ENCODE data around the gene DOP1A. TPM values are rescaled to one million over a fixed set of nuclear protein-coding genes. Genes with fewer than 3 reads are reported as not detected.
"Not testable (repeated sequence)": the region's sequence is repeated elsewhere in the genome, so short reads cannot be mapped to it uniquely, and the experiment has no call there.

The DOP1A gene
- polyA plus RNA-seq, 4 donors: 25.0 to 41.0 (median 33.7) TPM

DNA sequence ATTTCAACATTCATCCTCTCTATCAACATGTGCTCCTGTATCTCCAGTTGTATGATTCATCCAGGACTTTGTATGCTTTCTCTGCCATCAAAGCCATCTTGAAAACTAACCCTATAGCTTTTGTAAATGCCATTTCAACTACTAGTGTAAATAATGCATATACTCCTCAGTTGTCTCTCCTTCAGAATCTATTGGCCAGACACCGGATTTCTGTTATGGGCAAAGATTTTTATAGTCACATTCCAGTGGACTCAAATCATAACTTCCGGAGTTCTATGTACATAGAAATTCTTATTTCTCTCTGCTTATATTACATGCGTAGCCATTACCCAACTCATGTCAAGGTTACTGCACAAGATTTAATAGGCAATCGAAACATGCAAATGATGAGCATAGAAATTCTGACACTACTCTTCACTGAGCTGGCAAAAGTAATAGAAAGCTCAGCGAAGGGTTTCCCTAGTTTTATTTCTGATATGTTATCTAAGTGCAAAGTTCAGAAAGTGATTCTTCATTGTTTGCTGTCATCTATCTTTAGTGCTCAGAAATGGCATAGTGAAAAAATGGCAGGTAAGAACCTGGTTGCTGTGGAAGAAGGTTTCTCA lies 70.7 kb downstream of the DOP1A start:
- DNase-seq (ENCODE audit: low read depth in 4 of 4, low spot score in 3 of 4): no peak

DNA sequence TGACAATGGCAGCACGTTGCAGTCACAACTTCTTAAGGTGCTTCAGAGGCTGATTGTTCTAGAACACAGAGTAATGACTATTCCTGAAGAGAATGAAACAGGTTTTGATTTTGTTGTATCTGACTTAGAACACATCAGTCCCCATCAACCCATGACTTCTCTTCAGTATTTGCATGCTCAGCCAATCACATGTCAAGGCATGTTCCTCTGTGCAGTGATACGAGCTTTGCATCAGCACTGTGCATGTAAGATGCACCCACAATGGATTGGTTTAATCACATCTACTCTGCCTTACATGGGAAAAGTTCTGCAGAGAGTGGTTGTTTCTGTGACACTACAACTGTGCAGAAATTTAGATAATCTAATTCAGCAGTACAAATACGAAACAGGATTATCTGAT lies 71.3 kb downstream of the DOP1A start:
- DNase-seq (ENCODE audit: low read depth in 4 of 4, low spot score in 3 of 4): no peak

- DNase-seq (ENCODE audit: low read depth in 4 of 4, low spot score in 3 of 4): no peak
These were observed 83.6 kb downstream of the DOP1A start for GRCh38 chr6:83151114-83151513.

DNA sequence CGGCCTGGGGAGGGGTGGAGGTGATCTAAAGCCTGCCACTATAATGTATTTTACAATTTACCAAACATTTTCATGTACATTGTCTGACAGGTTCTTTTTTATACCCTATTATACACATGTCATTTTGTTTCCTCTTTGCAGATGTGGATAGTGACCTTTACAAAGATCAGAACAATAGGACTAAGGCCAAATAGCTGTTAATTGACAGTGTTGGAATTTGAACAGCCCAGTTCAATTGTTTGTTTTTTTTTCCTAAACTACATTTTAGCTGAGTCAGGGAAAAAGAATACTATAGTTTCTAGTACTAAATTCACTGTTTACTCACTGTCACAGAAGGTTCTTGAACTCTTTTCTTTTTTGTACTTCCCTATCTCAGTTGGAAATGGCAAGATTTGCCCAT lies 85.4 kb downstream of the DOP1A start:
- no peak for DNase-seq (ENCODE audit: low read depth in 4 of 4, low spot score in 3 of 4)

GRCh38 chr6:83153883-83154521 lies 86.5 kb downstream of the DOP1A start:
- no peak for DNase-seq (ENCODE audit: low read depth in 4 of 4, low spot score in 3 of 4)

DNA sequence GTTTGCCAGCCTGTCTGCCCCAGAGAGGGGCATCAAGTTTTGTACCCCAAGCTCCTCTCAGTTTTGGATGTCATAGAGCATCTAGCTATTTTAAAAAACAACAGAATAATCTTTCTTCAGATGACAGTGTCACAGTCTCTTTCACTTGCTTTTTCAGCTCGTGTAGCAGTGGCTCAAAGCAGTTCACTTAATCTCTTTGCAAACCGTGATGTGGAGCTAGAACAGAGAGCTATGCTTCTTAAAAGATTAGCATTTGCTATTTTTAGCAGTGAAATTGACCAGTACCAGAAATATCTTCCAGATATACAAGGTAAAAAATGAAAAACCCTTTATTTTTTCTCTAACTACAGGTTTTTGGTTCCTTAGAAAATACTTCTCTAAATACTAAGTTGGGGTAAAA lies 88.3 kb downstream of the DOP1A start:
- no peak for DNase-seq (ENCODE audit: low read depth in 4 of 4, low spot score in 3 of 4)

DNA sequence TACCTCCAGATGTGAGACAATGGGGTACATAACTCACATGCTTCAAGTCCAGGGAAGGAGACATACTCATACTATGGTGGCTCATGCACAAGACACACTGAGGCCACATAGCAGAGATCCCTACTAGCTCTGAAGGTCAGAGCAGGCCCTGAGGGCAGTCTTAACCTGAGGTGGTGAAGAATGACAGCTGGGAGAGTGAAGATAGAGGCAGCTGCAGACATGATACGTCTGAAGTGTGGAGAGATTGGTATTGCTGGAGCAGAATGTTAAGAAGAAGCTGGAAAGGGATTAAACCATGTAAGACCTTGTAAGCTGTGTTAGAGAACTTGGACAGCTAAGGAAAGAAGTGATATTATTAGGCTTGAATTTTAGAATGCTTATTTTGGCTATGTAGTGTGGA lies 92.7 kb downstream of the DOP1A start:
- DNase-seq (ENCODE audit: low read depth in 4 of 4, low spot score in 3 of 4): no peak

DNA sequence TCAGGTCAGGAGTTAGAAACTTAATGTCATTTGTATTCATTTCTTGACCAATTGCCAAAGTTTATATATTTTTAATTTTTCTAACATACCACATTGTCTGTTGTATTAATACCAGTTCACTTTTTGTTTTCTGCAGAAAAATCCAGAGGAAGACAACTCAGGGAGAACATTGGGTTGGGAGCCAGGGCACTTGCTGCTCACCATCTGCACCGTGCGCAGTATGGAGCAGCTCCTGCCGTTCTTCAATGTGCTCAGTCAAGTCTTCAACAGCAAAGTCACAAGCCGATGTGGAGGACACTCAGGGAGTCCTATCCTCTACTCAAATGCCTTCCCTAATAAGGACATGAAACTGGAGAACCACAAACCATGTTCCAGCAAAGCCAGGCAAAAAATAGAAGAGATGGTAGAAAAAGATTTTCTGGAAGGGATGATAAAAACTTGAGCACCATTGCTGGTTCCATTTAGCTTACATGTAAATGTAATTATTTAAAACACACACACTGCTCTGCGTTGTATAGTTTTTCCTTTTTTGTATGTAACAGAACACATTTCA lies 100.3 kb downstream of the DOP1A start:
- no peak for DNase-seq (ENCODE audit: low read depth in 4 of 4, low spot score in 3 of 4)

- no peak for DNase-seq (ENCODE audit: low read depth in 4 of 4, low spot score in 3 of 4)
These were observed 101.1 kb downstream of the DOP1A start for GRCh38 chr6:83168556-83168955.

- DNase-seq (ENCODE audit: low read depth in 4 of 4, low spot score in 3 of 4): no peak
These were observed 101.6 kb downstream of the DOP1A start for GRCh38 chr6:83169106-83169505.

DNA sequence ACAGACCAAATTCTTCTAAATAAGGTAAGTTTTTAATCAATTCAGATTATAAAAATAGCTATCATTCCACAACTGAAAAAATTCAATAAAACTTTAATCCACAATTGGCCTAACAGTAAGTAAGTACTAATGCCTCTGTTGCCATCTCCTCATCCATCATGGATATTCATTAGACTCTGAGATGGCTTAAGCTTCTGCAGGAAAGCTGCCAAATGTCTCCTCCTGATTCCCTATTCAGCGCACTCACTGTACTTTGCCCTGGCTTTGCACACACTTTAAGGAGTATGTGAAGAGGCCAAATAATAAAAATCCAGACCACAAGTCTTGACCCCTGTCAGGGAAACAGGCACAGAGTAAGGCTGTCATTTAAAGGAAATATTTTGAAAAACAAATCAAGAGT lies 102.0 kb downstream of the DOP1A start:
- no peak for DNase-seq (ENCODE audit: low read depth in 4 of 4, low spot score in 3 of 4)

- peak in 1 of 4 donors; percentile 7 for DNase-seq (ENCODE audit: low read depth in 4 of 4, low spot score in 3 of 4)
These were observed 108.8 kb downstream of the DOP1A start for GRCh38 chr6:83176246-83176645.

DNA sequence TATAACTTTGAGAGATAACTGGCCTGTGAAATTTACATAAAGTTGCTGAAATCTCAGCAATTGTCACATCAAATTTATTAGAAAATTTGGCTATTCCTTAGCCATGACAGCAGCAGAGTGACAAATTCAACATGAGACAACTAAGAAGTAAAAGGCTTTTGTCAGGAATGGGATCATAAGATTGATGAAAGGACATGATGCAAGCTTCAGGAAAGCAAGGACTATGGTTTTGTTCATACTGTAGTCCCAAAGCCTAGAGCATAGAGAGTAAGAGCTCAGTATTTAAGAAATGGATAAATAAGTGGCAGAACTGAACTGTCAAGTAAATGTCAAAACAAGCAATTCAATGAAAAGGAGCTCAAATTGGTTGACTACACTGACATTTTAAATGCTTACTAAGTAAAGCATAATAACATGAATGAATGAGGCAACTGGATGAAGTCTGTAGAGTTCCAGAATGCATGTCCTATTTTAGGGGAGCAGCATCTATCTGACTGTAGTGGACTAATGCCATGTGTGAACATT lies 113.0 kb downstream of the DOP1A start:
- DNase-seq (ENCODE audit: low read depth in 4 of 4, low spot score in 3 of 4): no peak

DNA sequence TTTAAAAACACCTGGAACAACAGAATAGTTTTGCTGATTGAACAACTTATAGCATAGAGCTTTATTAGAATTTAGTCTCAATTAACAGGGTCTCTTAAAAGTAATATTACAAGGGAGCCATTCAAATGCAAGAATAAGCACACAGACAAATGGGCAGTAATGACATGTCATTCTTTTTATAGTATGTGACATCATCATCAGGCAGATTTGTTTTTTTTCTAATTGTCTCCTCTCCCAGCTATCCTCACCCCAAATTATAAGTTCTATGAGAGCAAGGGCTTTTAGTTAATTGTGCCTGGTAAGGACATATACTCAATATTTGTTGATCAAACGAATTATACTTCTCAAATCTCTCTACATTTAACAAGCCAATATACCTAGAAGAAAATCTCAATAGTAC lies 114.6 kb downstream of the DOP1A start:
- no peak for DNase-seq (ENCODE audit: low read depth in 4 of 4, low spot score in 3 of 4)

- DNase-seq (ENCODE audit: low read depth in 4 of 4, low spot score in 3 of 4): no peak
These were observed 115.8 kb downstream of the DOP1A start for GRCh38 chr6:83183082-83183828.

DNA sequence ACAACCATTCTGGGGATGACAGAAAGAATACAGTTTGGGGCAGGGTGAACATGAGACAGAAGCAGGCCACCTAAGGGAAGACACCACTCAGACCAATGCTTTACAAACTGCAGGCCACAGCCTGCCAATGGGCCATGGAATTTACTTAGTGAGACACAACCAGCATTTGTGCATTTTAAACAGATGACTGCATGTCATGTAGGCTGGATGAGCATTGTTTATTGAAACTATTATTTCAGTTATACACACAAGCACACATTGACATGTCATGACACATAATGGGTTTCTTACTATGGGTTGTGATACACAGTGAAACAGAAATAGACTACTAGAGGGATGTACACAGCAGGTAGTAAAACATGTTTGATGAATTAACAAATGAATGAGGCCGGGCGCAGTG lies 117.6 kb downstream of the DOP1A start:
- no peak for DNase-seq (ENCODE audit: low read depth in 4 of 4, low spot score in 3 of 4)

GRCh38 chr6:83188501-83188900 lies 121.0 kb downstream of the DOP1A start:
- no peak for DNase-seq (ENCODE audit: low read depth in 4 of 4, low spot score in 3 of 4)

- no peak for DNase-seq (ENCODE audit: low read depth in 4 of 4, low spot score in 3 of 4)
These were observed 123.2 kb downstream of the DOP1A start for GRCh38 chr6:83190626-83191025.

GRCh38 chr6:83191974-83192373 lies 124.5 kb downstream of the DOP1A start:
- DNase-seq (ENCODE audit: low read depth in 4 of 4, low spot score in 3 of 4): not testable (repeated sequence)

GRCh38 chr6:83192456-83192855 lies 125.0 kb downstream of the DOP1A start:
- no peak for DNase-seq (ENCODE audit: low read depth in 4 of 4, low spot score in 3 of 4)
